Fibroblast of skin of abdomen (primary cell): ENCODE results near the gene POLR2C. TPM values are rescaled to one million over a fixed set of nuclear protein-coding genes. Genes with fewer than 3 reads are reported as not detected.
"Not testable (repeated sequence)": the region's sequence is repeated elsewhere in the genome, so short reads cannot be mapped to it uniquely, and the experiment has no call there.

Experiments used
- DNase-seq: peaks from one replicate; pipeline ENCODE4 v3.0.0-alpha.2; 2013
- polyA plus RNA-seq, 2 experiments: library from polyadenylated mRNA; unstranded; fragments of 120-200 nt; gene quantifications; one replicate each; pipeline ENCODE4 v1.2.1, GENCODE V29; 2013; ENCODE audit not compliant: insufficient read length in 2 of 2

Gene POLR2C
- 56.4 TPM for polyA plus RNA-seq (2013, experiment 1 of 2; ENCODE audit: insufficient read length)
- 61.6 TPM for polyA plus RNA-seq (2013, experiment 2 of 2; ENCODE audit: insufficient read length)

DNA sequence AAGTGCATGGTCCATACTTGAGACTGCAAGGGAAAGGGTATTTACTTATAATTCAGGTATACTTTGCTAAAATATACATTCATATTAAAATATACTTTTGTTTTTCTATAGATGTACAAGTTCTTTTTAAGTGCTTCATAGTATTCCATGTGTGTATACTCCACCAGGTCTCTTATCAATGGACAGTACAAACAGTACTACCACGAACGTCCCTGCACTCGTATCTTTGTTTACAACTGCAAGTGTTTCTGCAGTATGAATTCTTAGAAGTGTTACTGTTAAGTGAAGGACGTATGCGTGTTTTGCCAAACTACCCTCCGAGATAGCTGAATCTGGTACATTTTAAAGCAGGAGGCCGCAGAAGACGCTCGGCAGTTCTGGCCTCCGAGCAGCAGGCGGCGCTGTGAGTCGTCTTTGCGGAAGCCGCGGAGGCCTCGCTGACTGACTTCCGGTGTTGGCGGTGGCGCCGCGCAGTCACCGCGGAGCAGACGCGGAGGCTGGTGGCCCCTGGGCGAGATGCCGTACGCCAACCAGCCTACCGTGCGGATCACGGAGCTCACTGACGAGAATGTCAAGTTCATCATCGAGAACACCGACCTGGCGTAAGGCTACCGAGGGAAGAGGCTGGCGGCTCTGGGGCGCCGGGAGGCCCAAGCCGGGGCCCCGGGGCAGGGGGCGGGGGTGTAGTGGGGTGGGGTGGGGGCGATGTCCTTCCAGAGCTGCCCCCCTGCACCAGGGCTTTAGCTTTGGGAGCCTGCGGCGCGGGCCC lies at the start of gene POLR2C:
POLR2C (plus strand) TSS at position 471 of the 769 bp plus-strand sequence; CDS start at position 517, 46 bp downstream.
- peak; percentile 81 for DNase-seq

DNA sequence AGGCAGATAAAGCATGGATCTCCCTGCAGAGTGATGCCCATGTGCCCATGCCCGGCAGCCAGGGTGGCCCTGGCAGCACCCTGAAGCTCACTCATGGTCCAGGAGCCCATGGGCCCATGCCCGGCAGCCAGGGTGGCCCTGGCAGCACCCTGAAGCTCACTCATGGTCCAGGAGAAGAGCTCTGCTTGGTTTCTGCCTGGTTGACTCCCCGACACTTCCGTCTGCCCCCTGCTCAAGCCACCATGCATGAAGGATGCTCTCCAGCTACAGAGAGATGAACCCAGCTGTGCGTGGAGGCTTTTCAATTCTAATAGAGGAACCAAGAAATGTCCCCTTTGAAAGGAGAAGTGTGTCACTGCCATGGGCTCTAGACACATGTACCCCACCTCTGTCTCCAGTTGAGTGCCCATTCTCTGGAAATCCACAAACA lies 49.2 kb upstream of the POLR2C start:
- no peak for DNase-seq

DNA sequence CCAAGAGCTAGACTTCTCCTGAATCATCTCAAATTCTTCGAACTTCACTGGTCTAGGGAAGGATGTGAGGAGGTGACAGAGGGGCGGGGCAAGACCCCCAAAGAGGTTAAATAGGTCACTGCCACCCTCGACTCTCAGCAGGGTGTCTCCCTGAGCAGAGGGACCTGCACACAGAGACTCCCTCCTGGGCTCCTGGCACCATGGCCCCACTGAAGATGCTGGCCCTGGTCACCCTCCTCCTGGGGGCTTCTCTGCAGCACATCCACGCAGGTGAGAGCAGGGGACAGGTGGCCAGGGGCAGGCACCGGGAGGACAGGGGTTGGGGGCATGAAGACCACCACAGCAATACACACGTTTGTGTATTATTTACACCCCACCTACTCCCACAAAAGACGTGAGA lies 48.7 kb upstream of the POLR2C start:
- no peak for DNase-seq

DNA sequence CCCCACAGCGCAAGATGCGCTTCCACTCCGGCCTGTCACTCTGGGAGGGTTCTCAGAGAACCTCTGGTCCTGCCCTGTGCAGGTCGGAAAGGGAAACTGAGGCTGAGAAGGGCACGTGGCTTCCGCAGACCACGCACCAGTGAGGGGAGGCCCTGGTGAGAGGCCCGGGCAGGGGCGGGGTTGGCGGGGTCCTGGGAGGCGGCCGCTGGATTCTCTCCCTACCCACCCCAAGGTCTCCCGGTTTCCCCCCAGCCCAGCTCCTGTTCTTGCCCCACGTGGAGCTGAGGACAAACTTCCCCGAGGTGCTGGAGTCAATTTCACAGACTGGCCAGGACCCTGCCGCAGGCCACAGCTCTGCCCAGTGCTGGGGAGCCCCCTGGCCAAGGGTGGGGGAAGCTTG lies 46.4 kb upstream of the POLR2C start:
- DNase-seq, result no peak

DNA sequence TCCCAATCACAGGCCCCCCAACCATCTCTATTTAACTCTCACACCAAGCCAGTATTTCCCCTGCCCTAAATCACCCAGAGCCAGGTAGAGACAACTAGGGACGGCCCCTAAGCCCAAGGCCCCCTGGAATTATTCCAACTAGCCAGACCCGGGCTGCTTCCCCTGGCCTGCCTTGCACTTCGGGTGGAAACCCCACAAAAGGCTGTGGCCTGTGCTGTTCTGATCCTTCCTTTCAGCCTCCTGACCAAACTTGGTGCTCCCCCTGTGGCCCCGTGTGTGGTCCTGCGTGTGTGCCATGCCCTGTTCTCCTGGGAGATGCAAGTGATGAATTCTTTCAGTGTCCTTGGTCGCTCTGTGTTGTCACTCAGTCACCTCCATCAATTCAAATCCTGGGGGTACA lies 43.0 kb upstream of the POLR2C start:
- DNase-seq, result no peak

DNA sequence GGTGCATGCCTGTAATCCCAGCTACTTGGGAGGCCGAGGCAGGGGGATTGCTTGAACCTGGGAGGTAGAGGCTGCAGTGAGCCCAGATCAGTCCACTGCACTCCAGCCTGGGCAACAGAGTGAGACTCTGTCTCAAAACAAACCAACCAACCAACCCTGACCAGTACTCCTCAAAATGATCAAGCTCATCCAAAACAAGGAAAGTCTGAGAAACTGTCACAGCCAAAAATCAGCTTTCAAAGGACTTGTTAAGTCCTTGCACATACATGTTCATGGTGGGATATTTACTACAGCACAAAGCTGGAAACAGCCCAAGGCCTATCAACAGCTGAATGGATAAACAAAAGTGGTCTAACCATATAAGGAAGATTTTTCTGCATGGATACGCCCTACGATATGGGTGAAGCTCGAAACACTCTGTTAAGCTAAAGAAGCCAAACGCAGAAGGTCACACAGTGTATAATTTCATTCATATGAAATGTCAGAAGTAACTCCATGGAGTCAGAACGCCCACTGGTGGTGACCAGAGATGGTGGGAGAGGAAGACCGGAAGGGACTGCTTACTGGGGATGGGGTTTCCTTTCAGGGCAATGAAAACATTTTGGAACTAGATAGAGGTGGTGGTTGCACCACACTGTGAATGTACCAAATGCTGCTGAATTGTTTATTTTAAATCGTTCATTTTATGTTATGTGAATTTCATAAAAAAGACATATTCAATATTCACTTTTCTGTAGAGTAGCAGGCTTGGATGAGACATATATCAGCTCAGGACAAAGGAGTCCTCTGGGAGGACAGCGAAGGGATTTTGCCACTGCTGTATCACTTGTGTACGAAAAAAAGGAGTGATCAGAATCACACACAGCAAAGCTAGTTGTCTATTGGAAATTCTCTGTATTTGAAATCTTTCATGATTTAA lies 40.2 kb upstream of the POLR2C start:
- peak; percentile 67 for DNase-seq

DNA sequence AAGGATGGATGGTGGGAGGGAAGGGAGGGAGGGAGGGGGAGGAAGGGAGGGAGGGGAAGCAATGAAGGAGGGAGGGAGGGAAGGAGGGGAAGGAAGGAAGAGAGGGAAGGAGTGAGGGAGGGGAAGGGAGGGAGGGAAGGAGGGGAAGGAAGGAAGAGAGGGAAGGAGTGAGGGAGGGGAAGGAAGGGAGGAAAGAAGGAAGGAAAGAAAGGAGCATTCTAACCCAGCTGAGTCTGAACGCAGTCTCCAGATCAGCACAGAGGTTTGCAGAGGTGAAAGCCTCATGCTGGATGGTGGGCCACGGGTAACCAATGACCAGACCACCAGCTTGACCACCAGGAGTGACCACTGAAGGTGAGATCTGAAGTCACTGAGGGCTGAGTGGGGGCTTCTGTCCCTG lies 39.3 kb upstream of the POLR2C start:
- no peak for DNase-seq

DNA sequence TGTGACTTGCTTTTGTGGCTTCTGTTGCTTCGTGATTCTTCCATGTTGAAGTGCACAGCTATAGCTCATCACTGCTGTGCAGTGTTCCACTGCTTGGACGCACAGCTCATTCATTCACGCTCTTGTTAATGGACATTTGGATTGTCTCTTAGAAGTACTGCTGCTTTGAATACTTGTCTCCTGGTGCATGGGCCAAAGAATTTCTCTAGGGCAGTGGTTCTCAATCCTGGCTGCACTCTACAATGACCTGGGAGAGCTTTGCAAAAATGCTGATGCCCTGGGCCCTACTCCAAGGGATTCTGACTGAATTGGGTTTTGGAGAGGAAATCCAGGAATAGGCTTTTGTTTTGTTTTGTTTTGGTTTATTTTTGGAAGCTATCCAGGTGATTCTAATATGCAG lies 37.9 kb upstream of the POLR2C start:
- no peak for DNase-seq

DNA sequence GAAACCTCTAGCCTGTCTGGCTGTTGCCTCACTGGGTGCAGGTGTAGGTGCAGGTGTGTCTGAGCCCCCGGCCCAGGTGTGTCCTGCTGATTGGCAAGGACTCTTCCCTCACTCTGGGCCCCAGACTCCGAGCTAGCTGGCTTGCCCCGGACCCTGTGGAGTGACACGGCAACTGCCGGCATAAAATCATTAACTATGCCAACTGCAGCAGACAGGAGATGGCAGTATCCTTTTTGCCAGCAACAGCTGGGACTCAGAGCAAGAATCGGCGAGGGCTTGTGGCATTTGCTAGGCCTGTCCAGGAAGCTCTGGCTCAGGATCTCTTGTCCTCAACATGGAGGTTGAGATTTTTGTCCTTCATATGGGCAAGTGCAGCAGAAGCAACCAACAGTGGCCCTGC lies 36.1 kb upstream of the POLR2C start:
- DNase-seq, result no peak

DNA sequence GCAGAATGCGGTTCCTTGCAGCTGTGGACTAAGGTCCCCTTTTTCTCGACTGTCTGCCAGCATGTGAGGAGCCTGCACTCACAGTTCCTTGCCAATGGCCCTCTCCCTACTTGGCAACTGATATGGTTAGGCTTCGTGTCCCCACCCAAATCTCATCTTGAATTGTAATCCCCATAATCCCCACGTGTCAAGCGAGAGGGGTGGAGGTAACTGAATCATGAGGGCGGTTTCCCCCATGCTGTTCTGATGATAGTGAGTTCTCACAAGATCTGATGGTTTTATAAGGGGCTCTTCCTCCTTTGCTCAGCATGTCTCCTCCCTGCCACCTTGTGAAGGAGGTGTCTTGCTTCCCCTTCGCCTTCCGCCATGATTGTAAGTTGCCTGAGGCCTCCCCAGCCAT lies 35.2 kb upstream of the POLR2C start:
- no peak for DNase-seq

DNA sequence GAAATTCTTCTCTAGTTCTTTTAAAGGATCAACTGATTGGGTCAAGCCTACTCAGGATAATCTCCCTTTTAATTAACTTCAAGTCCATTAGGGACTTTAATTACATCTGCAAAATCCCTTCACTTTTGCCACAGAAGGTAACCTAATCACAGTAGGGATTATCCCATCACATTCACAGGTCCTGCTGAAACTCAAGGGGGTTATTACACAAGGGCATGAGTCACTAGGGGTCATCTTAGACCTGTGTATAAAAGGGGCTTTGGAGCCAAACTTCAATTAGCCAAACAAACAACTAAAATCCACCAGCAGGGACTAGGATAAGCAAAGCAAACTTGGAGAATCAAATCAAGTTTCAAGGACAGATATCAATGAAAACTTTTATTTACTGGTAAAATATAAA lies 34.7 kb upstream of the POLR2C start:
- no peak for DNase-seq

DNA sequence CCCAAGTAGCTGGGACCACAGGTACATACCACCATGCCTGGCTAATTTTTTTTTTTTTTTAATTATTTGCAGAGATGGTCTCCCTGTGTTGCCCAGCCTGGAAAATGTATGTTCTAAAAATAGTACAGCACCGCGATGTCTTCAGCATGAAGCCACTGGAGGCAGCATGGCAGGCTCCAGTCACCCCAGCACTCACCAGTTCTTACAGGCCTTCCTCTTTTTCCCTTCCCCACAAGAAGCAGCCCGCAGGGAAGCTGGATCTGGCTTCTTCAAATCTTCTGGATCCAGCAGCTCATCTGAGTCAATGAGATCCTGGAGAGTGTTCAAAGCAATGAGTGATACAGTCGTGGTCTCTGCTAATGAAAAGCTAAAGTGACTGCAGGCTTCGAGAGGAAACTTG lies 31.5 kb upstream of the POLR2C start:
- no peak for DNase-seq

DNA sequence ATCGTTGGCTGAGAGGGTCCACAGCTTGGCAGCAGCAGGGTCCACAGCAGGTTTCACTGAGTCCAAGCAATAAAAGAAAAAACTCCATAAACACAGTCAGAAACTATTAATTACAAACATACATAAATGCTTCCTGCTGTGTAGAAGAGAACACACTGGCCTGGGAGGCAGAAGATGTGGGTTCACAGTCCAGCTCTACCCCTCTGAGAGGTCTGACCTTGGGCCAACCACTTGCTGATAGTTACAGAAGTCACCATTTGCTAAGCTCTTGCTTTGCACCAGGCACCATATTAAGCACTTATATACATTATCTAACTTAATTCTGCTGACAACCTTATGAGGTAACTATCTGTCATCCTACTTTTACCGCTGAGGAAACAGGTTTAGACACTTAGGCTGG lies 30.0 kb upstream of the POLR2C start:
- no peak for DNase-seq

DNA sequence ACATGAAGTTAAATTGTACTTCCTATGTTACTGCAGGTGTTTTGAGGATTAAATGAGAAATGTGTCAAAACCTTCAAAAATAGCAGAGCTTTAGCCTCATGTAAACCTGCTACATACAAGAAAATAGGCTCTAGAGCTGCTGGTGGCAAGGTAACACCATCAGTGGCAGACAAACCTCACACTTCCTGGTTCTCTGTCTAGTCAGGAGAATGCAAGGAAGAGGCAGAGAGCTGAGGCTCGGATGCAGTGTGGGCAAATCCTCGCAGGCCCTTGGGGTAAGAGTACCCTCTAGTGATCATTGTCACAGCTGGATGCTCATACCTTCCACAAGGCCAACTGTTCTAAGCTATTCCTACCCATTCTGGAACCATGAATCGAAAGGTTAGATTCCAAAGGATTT lies 29.5 kb upstream of the POLR2C start:
- no peak for DNase-seq

DNA sequence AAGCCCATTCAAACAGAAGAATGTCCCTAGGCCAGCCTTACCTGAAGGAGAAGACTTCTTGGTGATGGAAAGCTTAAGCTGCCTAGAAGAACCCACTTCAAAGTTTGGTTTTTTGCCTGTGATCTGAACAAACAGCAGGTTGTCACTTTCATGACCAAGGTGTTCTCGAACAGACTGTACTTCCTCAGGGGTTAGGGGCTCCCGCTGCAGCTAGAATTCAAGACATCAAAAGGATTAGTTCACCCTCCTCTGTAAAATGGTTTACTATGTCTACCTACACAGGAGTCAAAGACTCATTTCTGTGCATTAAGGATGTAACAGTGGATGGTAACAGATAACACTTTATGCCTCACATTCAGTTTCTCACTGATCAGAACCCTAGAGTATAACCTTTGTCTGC lies 28.5 kb upstream of the POLR2C start:
- DNase-seq, result no peak

DNA sequence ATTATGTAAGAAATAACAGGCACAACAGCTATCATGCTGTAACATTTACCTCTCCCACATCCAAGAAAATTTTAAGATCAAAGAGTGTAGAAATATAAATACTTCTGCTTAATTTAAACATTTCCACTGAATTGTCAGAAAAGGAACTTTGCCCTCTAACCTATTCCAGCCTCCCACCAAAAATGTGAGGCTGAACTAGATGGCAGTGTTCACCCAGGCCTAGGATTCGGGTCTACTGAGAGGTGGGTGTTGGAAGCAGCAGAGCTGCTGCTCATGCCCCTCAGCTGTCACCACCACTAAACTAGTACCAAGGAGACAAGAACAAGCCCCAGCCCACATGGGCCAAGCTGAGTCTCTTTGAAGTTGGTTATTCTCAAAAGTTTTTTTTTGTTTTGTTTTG lies 26.6 kb upstream of the POLR2C start:
- DNase-seq, result no peak

DNA sequence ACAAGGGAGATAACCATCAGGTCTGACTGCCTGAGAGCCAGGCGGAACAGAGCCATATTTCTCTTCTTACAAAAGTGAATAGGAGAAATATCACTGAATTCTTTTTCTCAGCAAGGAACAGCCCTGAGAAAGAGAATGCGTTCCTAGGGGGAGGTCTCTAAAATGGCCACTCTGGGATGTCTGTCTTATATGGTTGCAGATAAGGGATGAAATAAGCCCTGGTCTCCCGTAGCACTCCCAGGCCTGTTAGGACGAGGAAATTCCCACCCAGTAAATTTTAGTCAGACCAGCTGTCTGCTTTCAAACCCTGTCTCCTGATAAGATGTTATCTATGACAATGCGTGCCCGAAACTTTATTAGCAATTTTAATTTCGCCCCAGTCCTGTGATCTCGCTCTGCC lies 22.5 kb upstream of the POLR2C start:
- DNase-seq, result not testable (repeated sequence)

DNA sequence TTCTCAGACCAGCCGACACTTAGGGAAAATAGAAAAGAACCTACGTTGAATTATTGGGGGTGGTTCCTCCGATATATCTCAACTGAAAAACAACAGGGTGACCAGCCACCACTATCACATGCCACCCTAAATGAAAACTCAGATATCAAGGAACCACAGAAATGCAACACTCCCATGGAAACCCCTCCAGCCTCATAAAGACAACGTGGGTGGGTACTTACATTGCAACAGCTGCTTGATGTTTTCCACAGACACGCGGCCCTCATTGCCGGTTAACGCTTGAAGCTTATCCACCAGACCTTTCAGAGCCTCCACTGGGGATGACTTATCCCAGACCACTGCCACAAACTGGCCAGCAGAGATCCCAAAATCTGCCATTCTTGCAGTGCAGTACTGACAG lies 21.9 kb upstream of the POLR2C start:
- not testable (repeated sequence) for DNase-seq

DNA sequence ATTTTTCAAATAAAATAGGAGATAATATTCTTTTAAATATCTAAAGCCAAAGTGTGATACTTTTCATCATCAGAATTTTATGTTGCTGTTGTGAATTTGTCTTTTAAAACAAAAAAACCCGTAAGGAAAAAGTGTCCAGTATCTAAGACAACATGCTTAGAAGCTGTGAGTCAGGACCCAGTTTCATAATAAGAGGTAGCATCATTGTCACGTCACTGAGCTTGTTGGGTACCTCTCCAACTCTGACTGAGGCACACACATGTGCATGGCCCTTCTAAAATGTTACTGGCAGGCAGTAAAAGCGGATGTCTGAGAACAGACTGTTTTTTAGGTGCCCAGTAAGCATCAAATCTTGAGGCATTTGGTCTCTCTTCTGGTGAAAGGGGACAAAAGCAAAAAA lies 17.8 kb upstream of the POLR2C start:
- DNase-seq, result no peak

DNA sequence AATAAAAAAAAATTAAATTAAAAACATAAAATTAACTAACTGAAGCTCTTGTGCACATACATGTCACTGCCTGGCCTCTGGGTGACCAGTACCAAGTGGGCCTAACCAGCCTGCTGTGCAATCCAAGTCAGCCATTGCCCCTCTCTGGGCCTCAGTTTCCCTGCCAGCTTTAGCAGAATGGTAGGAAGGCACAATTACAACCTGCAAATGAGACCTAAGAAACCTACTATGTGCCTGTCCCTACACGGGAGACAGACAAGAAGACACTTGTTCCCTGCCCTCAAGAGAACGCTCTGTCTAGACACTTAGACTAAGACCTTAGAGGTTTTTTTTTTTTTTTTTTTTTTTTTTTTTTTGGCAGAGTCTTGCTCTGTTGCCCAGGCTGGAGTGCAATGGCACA lies 17.0 kb upstream of the POLR2C start:
- DNase-seq, result no peak

DNA sequence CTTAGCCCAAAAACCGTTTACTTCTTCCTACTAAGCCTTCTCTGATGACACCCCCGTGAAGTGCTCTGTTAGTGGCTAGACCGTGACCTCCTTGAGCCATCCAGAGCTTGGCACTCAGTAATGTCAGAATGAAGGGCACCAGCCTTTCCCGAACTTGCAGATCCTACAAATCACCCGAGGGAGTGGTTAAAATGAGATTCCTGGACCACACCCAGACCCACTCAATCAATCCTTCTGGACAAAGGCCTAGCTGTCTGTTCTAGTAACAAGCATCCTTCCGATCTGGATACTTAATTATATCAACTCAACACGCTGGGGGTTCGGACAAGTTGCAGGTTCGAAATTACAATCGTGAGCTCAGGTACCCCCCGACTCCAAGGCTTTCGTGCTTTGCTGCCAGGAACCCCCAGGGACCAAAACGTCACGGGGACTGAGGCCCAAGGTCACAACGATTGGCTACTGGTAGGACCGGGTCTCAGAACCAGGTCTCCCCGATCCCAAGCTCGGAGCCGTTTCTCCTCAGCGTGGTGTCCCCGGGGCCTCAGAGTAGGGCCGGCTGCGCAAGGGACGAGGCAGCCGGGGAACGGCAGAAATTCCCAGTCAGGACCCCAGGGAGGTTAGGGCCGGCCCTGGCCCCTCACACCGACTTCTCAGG lies 15.8 kb upstream of the POLR2C start:
- DNase-seq, result peak; percentile 17

DNA sequence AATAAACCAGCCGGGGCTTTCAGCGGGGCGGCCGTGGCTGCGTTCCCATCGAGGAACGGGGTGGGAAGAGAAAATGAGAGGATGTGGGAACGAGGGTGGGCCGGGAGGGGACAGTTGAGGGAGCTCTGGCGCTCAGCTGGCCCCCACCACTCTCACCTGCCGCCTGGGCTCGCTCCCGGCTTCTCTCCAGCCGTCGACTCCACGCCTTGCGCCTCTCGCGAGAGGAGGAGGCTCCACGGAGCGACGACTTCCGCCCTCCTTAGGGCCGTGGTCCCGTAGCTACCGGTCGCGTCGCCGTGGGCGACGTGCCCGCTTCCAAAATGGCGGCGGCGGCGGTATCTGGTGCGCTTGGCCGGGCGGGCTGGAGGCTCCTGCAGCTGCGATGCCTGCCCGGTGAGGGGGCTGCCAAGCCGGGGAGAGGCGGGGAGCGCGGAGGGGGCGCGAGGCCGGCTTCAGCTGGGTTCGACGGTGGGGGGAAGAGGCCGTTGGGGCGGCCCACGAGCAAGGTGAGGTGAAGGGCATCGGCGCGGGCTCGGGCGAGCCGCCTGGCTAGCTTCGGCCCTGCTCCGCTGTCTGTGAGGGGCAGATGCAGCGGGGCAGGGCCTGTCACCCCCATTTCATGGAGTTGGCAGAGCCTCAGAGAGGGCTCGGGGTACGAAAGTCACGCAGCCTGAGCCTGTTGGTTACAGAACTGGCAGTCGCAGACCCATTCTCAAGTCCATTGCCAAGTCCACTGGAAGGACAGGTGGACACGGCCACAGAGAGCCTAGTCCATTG lies 15.1 kb upstream of the POLR2C start, which contains the start of the genes CIAPIN1 and COQ9:
CIAPIN1 (minus strand) TSS at position 200 of the 777 bp plus-strand sequence. CDS start 6,457 bp downstream, outside the sequence.
COQ9 (plus strand) TSS at position 294 of the 777 bp plus-strand sequence; CDS start at position 321, 27 bp downstream.
- DNase-seq, result peak; percentile 93
